BE2C (cell line): ENCODE results near the gene BTBD17.

Experiments
- DNase-seq: peaks from one replicate; pipeline ENCODE4 v3.0.0-alpha.2; 2020
- H3K27me3 ChIP-seq: fragments of 250-450 bp; sonication (Bioruptor Pico); 2 replicates; pipeline ENCODE4 v1.5.1; 2020; ENCODE audit warnings: mild to moderate bottlenecking
- H3K36me3 ChIP-seq: fragments of 250-450 bp; sonication (Bioruptor Pico); 2 replicates; pipeline ENCODE4 v1.5.1; 2020; ENCODE audit warnings: mild to moderate bottlenecking
- H3K4me1 ChIP-seq: fragments of 250-450 bp; sonication (Bioruptor Pico); 2 replicates; pipeline ENCODE4 v1.5.1; 2020
- H3K4me3 ChIP-seq: 2 replicates; pipeline ENCODE4 v1.5.1; 2011; ENCODE audit warnings: low read depth, low read length
- H3K9me3 ChIP-seq: fragments of 250-450 bp; sonication (Bioruptor Pico); 2 replicates; pipeline ENCODE4 v1.5.1; 2020
- CTCF ChIP-seq: IDR thresholded peaks from 2 replicates; pipeline ENCODE4 v1.5.1; 2012; ENCODE audit warnings: mild to moderate bottlenecking, low read depth, low read length

The BTBD17 gene

GRCh38 chr17:74325376-74325742 lies 36.3 kb downstream of the BTBD17 start:
- H3K9me3 ChIP-seq = no peaks in the 10 kb centered on the region
- DNase-seq = no peak
- H3K4me3 ChIP-seq = no peak overlapping the region
- no peaks in the 10 kb centered on the region for H3K36me3 ChIP-seq
- peaks cover 21% of the 10 kb centered on the region for H3K27me3 ChIP-seq
- no peaks in the 10 kb centered on the region for H3K4me1 ChIP-seq
- no peak for TF ChIP-seq CTCF

GRCh38 chr17:74324521-74324920 lies 37.1 kb downstream of the BTBD17 start:
- DNase-seq = no peak
- peaks cover 21% of the 10 kb centered on the region for H3K27me3 ChIP-seq
- H3K4me1 ChIP-seq = no peaks in the 10 kb centered on the region
- no peak for TF ChIP-seq CTCF
- no peaks in the 10 kb centered on the region for H3K36me3 ChIP-seq
- no peaks in the 10 kb centered on the region for H3K9me3 ChIP-seq
- no peak overlapping the region for H3K4me3 ChIP-seq

- no peaks in the 10 kb centered on the region for H3K4me1 ChIP-seq
- H3K9me3 ChIP-seq = no peaks in the 10 kb centered on the region
- no peak for TF ChIP-seq CTCF
- H3K4me3 ChIP-seq = no peak overlapping the region
- no peaks in the 10 kb centered on the region for H3K27me3 ChIP-seq
- no peak for DNase-seq
- no peaks in the 10 kb centered on the region for H3K36me3 ChIP-seq
These were observed 43.3 kb downstream of the BTBD17 start for GRCh38 chr17:74318391-74318790.

- no peaks in the 10 kb centered on the region for H3K36me3 ChIP-seq
- H3K27me3 ChIP-seq = no peaks in the 10 kb centered on the region
- TF ChIP-seq CTCF = no peak
- H3K4me3 ChIP-seq = no peak overlapping the region
- H3K4me1 ChIP-seq = no peaks in the 10 kb centered on the region
- no peak for DNase-seq
- no peaks in the 10 kb centered on the region for H3K9me3 ChIP-seq
These were observed 44.6 kb downstream of the BTBD17 start for GRCh38 chr17:74317071-74317470.

- H3K27me3 ChIP-seq = no peaks in the 10 kb centered on the region
- H3K9me3 ChIP-seq = no peaks in the 10 kb centered on the region
- no peaks in the 10 kb centered on the region for H3K4me1 ChIP-seq
- H3K36me3 ChIP-seq = no peaks in the 10 kb centered on the region
- no peak for TF ChIP-seq CTCF
- no peak for DNase-seq
- no peak overlapping the region for H3K4me3 ChIP-seq
These were observed 45.4 kb downstream of the BTBD17 start for GRCh38 chr17:74316220-74316619.

GRCh38 chr17:74314877-74315276 lies 46.8 kb downstream of the BTBD17 start:
- no peaks in the 10 kb centered on the region for H3K9me3 ChIP-seq
- no peak overlapping the region for H3K4me3 ChIP-seq
- H3K27me3 ChIP-seq = no peaks in the 10 kb centered on the region
- no peak for DNase-seq
- H3K4me1 ChIP-seq = no peaks in the 10 kb centered on the region
- no peaks in the 10 kb centered on the region for H3K36me3 ChIP-seq
- TF ChIP-seq CTCF = no peak
